HepG2 (cell line): ENCODE results near the gene AP5Z1. TPM values are rescaled to one million over a fixed set of nuclear protein-coding genes. Genes with fewer than 3 reads are reported as not detected.

ENCODE experiments used
- IRF9 ChIP-seq: sonication (generic); formaldehyde crosslinking; IDR thresholded peaks from 2 replicates; pipeline ENCODE4 v1.8.0; 2022; ENCODE audit warnings: missing genetic modification reagents, mild to moderate bottlenecking, borderline replicate concordance
- JUND ChIP-seq: sonication (generic); formaldehyde crosslinking; IDR thresholded peaks from 2 replicates; pipeline ENCODE4 v1.8.0; 2022; ENCODE audit warnings: mild to moderate bottlenecking, missing genetic modification reagents
- MLLT10 ChIP-seq: sonication (generic); formaldehyde crosslinking; IDR thresholded peaks from 2 replicates; pipeline ENCODE4 v1.4.0; 2020; ENCODE audit warnings: missing genetic modification reagents
- PAX8 ChIP-seq: sonication (generic); formaldehyde crosslinking; IDR thresholded peaks from 2 replicates; pipeline ENCODE4 v1.8.0; 2022; ENCODE audit warnings: mild to moderate bottlenecking, missing genetic modification reagents, borderline replicate concordance
- polyA plus RNA-seq, 8 experiments: library from polyadenylated mRNA; depleted of rRNA in 3 of 8; stranded (reverse) in 7 of 8; unstranded in 1 of 8; fragments of >200 nt; fragmentation: Illumina TruSeq in 4 of 8; extraction: Trizol in 4 of 8; gene quantifications; 2 replicates each; pipeline versions ENCODE4 v1.2.1 to v1.2.3, GENCODE V29; 2011 to 2016; ENCODE audit warnings: low read depth in 4 of 8, missing spikeins in 1 of 8, mixed read lengths in 1 of 8; ENCODE audit not compliant: insufficient read depth in 1 of 8
- total RNA-seq, 5 experiments: library from RNA; depleted of rRNA; stranded (reverse); fragments of >200 nt; fragmentation: Illumina TruSeq; extraction: Trizol; gene quantifications; 2 replicates each; pipeline ENCODE4 v1.2.3, GENCODE V29; 2016; ENCODE audit warnings: low read depth in 1 of 5
- TF ChIP-seq, protein P1 (sequence below): sonication (generic); formaldehyde crosslinking; IDR thresholded peaks from 2 replicates; pipeline ENCODE4 v1.4.0; 2020; ENCODE audit warnings: missing genetic modification reagents, mild to moderate bottlenecking, borderline replicate concordance
- TF ChIP-seq, protein P2 (sequence below): sonication (generic); formaldehyde crosslinking; IDR thresholded peaks from 2 replicates; pipeline ENCODE4 v1.4.0; 2020; ENCODE audit warnings: mild to moderate bottlenecking, missing genetic modification reagents
- TF ChIP-seq, protein P3 (sequence below): sonication (generic); formaldehyde crosslinking; IDR thresholded peaks from 2 replicates; pipeline ENCODE4 v1.5.0; 2020; ENCODE audit warnings: missing genetic modification reagents, mild to moderate bottlenecking, borderline replicate concordance

Gene AP5Z1
- total and polyA plus RNA-seq, 2 of the 13 experiments (the other 11 are each of a cell fraction or from before 2014, with no cell fraction given), result 9.3 to 15.1 TPM

- TF ChIP-seq, protein P1, sequence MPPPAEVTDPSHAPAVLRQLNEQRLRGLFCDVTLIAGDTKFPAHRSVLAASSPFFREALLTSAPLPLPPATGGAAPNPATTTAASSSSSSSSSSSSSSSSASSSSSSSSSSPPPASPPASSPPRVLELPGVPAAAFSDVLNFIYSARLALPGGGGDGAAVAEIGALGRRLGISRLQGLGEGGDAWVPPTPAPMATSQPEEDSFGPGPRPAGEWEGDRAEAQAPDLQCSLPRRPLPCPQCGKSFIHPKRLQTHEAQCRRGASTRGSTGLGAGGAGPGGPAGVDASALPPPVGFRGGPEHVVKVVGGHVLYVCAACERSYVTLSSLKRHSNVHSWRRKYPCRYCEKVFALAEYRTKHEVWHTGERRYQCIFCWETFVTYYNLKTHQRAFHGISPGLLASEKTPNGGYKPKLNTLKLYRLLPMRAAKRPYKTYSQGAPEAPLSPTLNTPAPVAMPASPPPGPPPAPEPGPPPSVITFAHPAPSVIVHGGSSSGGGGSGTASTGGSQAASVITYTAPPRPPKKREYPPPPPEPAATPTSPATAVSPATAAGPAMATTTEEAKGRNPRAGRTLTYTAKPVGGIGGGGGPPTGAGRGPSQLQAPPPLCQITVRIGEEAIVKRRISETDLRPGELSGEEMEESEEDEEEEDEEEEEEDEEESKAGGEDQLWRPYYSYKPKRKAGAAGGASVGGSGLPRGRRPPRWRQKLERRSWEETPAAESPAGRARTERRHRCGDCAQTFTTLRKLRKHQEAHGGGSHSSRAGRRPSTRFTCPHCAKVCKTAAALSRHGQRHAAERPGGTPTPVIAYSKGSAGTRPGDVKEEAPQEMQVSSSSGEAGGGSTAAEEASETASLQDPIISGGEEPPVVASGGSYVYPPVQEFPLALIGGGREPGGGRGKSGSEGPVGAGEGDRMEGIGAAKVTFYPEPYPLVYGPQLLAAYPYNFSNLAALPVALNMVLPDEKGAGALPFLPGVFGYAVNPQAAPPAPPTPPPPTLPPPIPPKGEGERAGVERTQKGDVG (CRISPR knock-in tag), result no peak
- TF ChIP-seq, protein P2, sequence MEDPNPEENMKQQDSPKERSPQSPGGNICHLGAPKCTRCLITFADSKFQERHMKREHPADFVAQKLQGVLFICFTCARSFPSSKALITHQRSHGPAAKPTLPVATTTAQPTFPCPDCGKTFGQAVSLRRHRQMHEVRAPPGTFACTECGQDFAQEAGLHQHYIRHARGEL, result no peak
- TF ChIP-seq PAX8 (CRISPR knock-in tag) (no peak), IRF9 (CRISPR knock-in tag) (no peak), MLLT10 (no peak), JUND (no peak)
- TF ChIP-seq, protein P3, sequence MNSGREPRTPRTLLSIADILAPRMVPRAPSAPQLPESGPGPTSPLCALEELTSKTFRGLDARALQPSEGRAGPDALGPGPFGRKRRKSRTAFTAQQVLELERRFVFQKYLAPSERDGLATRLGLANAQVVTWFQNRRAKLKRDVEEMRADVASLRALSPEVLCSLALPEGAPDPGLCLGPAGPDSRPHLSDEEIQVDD (CRISPR knock-in tag), result no peak
Observed at GRCh38 chr7:4727914-4728705, 47.3 kb upstream of the AP5Z1 start (continued).
